GDM1 (cell line): ENCODE results near the gene LCORL.
A peak's percentile ranks its signal among the peaks of the same experiment; 100 is the strongest.
"Not testable (repeated sequence)": the region's sequence is repeated elsewhere in the genome, so short reads cannot be mapped to it uniquely, and the experiment has no call there.

Experiments used
- DNase-seq: peaks from one replicate; lab custom pipeline; 2025; lab: John Stamatoyannopoulos, UW

Gene LCORL

DNA sequence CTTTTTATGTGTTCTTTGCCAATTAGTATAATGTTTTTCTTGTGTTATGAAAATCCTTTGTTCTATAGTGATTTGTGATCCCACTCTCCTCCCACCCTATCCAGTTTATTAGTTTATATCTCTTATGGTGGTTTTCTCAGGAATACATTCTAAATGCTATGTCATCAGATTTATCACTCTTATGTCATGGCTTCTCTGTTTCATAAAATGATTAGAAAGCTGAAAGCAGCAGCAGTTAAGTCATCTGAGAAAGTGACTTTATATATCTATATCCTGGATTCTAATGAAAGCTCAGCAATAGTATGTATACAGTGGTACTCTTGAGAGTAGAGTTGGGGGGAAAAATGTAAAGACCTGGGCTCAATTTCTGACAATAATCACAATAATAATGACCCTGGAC is 169.6 kb downstream of the LCORL start:
- DNase-seq: no peak

DNA sequence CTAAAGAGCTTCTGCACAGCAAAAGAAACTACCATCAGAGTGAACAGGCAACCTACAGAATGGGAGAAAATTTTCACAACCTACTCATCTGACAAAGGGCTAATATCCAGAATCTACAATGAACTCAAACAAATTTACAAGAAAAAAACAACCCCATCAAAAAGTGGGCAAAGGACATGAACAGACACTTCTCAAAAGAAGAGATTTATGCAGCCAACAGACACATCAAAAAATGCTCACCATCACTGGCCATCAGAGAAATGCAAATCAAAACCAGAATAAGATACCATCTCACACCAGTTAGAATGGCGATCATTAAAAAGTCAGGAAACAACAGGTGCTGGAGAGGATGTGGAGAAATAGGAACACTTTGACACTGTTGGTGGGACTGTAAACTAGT is 171.3 kb downstream of the LCORL start:
- DNase-seq: not testable (repeated sequence)

DNA sequence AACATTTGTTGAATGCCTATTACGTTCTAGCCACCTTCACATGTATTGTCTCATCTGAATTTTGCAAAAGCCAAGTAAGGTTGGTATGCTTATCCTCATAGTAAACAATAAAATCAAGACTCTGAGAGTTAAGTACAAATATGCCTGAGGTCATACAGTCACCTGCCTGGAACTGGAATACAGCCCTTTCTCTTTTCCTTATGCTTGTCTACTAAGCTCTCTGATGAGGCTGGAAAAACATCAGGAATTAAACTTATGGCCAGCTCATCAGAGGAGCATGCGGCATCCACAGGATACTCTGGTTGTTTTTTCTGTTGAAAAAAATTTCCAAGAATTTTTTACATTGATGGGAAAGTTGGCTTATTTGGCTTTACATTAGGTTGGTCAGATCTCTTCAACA is 175.3 kb downstream of the LCORL start:
- no peak for DNase-seq

DNA sequence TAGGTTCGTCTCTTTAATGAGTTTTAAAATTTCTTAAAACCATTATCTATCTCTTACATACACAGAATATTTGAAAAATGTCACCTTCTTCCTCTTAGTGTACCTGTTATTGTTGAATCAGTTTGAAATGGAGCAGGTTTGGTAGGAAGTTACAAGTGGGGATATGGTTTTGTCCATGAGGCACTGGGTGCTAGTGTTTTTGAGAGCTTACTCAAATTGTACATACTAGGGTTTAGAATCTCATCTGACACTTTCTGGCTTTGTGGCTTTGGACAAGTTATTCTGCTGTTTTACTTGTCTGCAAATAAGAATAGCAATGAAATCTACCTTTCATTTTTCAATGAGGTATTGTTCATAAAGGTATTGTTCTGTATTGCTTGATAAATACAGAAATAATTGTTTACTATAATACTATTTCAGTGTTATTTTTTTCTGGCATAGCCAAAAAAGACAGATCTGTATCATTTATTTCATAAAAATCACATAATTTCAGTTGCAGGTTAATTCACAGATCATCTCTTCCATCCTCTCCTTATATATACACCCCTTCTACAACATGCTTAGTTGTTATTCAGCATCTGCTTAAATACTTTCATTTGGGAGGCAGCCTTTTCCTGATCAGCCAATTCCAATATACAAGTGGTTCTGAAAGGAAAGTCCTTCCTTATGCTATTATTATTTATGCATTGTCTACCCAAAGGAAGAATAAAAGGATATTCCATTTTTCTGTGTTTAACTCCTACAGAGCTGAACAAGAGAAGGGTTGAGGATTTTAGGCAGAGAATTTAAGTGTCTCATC is 197.5 kb downstream of the LCORL start:
- no peak for DNase-seq

DNA sequence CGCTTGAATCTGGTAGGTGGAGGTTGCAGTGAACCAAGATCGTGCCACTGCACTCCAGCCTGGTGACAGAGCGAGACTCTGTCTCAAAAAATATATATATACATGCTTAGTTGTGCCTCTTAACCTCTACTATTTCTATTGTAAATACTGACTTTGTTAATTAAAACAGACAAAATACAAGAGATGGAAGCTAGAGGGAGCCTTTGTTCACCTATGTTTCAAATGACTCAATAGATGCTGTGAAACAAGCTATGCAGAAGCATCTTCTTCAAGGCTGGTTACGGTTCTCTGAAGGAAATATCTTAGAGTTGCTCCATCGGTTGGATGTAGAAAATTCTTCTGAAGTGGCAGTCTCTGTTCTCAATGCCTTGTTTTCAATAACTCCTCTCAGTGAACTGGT is 204.5 kb downstream of the LCORL start:
- peak; percentile 22 for DNase-seq

DNA sequence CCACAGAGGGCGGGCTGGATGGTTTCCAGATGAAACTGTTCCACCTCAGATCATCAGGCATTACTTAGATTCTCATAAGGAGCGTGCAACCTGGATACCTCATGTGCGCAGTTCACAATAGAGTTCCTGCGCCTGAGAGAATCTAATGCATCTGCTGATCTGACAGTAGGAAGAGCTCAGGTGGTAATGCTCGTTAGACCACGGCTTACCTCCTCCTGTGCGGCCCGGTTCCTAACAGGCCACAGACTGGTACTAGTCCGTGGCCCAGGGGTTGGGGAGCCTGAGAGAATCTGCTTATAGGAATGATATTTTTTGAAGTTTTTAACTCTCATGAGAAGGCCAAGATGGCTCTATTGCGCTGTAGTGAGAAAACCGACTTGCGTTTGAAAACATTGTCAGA is 205.4 kb downstream of the LCORL start:
- DNase-seq: no peak

DNA sequence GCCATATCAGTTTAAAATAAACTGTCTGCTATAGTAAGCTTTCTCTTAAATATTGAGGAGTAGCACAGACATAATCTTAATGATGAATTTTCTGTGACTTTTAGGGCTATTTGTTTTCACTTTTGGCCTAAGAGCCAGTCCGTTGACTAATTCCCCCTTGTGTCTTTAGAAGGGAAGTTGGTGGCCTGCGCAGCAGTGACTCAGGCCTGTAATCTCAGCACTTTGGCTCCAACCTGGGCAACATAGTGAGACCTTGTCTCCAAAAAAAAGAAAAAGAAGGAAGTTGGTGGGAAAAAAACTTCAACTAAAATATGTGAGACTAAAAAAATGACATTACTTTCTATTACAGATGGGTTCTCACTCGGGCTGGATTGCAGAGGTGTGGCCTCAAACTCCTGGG is 207.4 kb downstream of the LCORL start:
- no peak for DNase-seq

DNA sequence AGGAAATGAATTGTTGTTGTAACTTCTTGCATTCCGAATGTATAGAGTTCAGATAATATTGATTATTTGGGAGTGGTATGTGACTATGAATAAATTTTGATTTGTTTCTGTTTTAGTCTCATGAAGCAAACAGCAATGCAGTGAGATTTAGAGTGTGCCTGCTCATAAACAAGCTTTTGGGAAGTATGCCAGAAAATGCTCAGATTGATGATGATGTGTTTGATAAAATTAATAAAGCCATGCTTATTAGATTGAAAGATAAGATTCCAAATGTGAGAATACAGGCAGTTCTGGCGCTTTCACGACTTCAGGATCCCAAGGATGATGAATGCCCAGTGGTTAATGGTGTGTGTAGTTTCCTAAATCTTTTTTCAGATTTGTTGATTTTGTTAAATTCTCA is 208.8 kb downstream of the LCORL start:
- no peak for DNase-seq

DNA sequence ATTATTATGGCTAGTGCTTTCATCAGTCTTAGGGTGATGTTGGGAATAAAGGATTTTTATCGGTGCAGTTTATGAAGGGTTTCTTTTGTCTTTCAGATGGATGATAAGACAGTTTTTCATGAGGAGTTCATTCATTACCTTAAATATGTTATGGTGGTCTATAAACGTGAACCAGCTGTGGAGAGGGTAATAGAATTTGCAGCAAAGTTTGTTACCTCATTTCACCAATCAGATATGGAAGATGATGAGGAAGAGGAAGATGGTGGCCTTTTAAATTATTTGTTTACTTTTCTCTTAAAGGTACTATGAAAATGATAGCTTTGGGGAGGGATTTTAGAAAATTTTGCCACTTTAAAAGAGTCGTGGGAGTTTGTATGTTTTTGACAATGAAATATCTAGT is 209.4 kb downstream of the LCORL start:
- no peak for DNase-seq

DNA sequence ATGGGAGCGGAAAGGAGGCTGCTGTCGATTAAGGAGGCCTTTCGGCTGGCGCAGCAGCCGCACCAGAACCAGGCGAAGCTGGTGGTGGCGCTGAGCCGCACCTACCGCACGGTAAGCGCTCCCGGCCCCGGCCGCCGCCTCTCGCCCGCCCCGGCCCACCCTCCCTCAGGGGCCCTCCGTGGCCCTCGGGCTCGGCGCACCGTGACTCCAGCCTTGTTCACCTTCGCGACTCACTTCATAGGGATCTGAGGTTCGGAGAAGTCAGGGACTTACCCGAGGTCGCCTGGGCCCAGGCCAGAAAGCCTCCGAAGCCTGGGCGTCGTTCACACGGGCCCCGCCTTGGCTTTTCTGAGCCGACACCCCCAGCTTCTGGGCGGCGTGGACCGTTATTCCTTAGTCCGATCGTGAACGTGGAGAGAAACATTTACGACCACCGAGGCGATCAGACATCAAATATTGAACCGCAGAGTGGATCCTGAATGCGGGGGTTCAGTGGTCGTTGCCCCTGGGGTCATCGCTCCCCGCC is 210.4 kb downstream of the LCORL start:
- DNase-seq: no peak

DNA sequence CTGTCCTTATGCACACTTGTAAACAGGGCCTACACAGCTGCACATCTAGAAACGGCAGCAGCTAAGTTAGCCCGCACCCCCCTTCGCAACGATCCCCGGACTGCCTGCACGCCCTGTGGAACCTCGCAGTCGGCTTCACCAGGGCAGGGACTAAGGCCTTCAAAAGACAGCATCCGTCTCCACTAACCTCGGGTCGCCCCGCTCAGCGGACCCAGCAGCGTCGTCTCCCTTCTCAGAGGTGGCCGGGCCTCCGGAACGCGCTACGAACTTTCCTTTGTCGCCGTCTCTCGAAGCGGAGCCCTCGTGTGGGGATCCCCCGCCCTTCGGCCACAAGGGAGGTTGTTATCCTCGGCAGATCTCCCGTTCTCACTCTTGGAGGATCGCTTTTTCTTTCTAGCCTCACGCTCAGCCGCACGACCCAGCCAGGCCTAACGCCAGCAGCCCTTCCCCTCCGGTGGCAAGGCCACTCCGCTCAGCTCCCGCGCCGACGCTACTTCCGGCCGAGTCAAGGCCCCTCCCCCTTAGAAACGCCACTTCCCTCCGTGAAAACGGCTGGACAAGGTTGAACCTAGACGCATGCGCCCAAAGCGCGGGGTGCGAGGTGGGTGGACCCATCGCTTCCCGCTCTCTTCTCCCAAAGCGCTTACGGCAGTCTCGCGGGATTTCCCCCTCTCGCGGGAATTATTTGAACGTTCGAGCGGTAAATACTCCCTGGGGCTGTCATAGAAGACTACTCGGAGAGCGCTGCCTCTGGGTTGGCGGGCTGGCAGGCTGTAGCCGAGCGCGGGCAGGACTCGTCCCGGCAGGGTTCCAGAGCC is 211.1 kb downstream of the LCORL start, which contains the start of the genes DCAF16 and NCAPG:
Gene DCAF16 (minus strand): TSS at position 498 of the 818 bp plus-strand sequence. CDS start 6,616 bp downstream, outside the sequence.
Gene NCAPG (plus strand): TSS at position 720 of the 818 bp plus-strand sequence. CDS start 99 bp downstream, outside the sequence.
- DNase-seq: peak; percentile 97

DNA sequence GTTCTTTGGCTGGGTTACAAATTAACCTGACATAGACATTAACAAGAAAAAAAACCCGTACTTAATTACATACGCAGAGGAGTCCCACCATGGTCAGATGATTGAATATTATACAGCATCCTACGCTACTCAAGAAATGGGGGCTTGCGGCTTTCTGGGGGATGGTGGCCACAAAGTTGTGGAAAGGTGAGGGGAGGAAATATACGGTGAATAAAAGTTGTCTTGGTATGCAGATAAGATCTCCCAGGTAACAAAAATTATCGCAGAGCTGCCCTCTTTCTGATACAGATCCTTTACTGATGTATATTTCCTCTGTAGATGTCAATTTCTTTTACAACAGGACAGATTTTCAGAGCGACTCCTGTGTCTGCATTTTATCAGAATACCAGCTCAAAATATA is 211.9 kb downstream of the LCORL start:
- no peak for DNase-seq

DNA sequence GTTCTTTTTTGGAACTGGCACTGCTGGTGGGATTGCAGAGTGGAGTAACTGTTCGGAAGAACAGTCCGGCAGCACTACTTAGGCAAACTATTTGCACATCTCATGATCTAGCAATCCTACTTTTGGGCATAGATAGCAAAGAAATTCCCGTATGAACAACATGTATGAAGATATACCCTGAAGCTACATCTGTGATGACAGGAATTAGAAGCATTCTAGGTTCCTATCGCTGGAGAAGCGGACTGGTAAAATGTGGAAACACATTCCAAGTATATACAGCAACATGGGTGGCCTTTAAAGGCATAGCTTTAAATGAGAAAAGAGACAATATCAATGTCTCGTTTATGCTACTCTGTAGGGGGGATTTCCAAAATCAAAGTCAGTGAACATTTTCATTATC is 214.1 kb downstream of the LCORL start:
- DNase-seq: no peak

DNA sequence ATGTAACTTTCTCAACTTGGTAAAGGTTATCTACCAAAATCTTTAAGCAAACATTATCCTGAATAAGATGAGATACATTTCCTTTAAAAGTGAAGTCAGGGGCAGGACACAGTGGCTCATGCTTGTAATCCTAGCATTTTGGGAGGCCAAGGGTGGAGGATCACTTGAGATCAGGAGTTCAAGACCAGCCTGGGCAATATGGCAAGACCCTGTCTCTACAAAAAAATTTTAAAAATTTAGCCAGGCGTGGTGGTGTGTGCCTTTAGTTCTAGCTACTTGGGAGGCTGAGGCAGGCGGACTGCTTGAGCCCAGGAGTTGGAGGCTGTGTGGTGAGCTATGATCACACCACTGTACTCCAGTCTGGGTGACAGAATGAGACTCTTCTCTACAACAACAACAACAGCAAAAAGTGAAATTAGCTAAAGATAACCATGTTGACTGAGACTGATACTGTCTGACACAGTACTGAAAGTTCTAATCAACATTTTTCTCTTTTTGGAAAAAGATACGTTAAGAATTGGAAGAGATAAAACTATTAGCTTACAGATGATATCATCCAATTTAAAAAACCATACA is 215.9 kb downstream of the LCORL start:
- DNase-seq: no peak

DNA sequence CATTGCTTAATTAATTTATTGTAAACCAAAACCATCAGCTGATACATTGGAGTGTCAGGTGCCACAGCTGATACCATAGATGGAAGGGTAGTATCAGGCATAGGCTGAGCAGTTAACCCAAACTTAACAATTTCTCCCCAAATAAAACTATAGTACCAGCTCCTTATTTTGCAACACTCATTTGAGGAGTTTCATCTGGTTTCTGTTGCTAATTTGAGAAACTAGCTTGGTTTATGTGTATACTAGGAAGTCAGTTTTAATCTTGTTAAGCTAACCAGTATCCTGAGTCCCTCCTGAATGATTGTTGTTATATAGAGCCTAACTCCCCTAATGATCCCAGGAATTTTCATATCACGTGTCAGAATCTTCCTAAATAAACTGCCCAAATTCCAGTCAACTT is 223.7 kb downstream of the LCORL start:
- DNase-seq: no peak

DNA sequence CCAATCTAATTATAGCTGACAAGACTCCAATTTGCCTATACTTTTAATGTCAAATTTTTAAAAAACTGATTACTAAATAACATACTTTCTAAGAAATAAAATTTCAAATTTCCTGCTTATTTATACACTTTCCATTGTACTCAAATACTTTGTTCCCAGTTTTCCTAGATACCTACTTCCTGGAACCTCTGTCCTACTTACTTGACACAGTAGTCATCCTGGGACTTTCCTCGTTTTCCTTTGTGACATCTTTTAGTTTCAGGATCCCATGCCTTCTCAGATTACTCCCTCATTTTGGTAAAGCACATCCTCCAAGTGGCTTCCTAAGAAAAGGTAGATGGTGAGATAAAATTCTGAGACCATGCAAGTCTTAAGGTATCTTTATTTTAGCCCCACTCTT is 226.8 kb downstream of the LCORL start:
- DNase-seq: no peak
